ENCODE results near the gene C14orf119. TPM values are rescaled to one million over a fixed set of nuclear protein-coding genes. Genes with fewer than 3 reads are reported as not detected.

The C14orf119 gene
- total and polyA plus RNA-seq, 12 donors: 23.9 to 206 (median 51.8) TPM

DNA sequence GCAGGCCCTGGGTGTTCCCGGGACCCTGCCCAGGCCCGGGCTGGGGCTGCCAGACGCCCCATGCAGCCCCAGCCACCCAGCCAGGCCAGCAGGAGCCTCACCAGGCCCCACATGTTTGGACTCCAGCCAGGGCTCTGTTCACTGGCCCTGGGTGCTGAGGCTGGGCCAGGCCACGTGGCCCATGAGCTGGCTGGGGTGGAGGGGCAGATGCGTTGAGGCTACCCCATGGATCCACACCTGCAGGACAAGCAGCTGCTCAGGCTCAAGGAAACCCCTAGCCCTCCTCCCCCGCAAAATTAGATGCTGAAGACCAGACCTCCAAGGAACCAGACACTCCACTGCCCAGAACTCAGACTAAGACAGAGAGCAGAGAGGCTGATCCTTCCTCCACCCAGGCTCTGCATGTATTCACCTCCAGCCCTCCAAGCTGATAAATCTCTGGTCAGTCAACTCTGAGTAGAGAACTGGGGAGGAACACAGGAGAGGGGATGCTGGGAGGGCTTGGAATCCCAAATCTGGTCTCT, 39.6 kb upstream of the C14orf119 start:
- Histone ChIP-seq H3K4me3 (no peak overlapping the region), H3K9me3 (replicated peaks in 1 of 3) (no peaks in the 10 kb centered on the region), H3K36me3 (replicated peaks in 1 of 2) (peaks cover 0 to 22% of the 10 kb centered on the region in 2 donors), H3K27ac (no peak overlapping the region), H3K4me1 (replicated peaks in 1 of 2) (peaks cover 8 to 14% of the 10 kb centered on the region in 2 donors), H3K27me3 (no peaks in the 10 kb centered on the region)
- 67 to 88% (median 74%) methylated on average over 1 to 6 of the region's 6 CpGs for WGBS, 4 donors
- intact Hi-C loops (cut with DNase I): loop anchor here (5.0 kb wide), 1 partner anchor 68 kb away; no protein-coding TSS in a partner anchor
- no peak for TF ChIP-seq POLR2A (IDR thresholded peaks at IDR 0.05)
- peak in 6 of 7 donors; percentile 44 to 63 (median 59) for DNase-seq

DNA sequence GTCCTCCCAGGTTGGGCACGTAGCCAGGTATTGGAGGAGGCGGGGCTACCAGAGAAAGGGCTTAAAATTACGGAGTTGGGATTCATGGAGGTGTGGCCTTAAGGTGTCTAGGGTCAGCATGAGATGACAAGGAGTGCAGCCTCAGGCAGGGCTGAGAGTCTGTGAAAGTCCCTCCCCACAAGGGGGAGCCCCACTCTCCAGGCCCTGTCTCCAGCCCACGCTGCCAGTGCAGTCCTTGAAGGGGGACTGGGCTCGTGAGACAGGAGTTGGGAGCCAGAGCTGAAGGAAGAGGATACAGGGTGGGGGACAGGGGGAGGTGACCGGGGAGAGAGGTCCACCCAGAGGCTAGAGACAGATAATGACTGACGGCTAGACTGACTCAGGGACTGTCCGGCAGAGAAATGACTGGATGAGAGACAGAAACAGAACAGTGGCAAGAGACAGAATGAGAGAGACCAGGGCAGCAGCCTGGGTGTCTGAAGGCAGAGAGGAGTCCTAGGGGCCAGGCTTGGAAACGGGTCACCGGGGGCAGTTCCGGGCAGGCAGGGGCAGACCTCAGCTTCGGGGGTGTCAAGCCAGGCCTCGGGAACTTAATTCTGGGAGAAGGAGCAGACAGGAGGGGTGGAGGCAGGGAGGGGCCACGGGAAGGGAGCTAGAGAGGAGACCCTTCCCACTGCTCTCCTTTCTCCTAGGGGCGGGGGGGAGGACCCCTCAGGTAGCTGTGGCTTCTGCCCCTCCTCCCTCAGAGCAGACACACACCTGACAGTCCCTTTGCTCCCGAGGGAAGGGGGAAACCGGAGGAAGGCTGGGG, 39.0 kb upstream of the C14orf119 start:
- Histone ChIP-seq H3K27ac (peak overlapping the region in 1 of 5 donors; percentile 14), H3K4me1 (replicated peaks in 1 of 2) (peaks cover 9 to 14% of the 10 kb centered on the region in 2 donors), H3K36me3 (replicated peaks in 1 of 2) (peaks cover 0 to 29% of the 10 kb centered on the region in 2 donors), H3K27me3 (no peaks in the 10 kb centered on the region), H3K4me3 (peak overlapping the region in 1 of 4 donors; percentile 90), H3K9me3 (replicated peaks in 1 of 3) (no peaks in the 10 kb centered on the region)
- WGBS, 4 donors: 6 to 8% (median 7%) methylated on average over 16 to 17 of the region's 17 CpGs
- peak; percentile 55 to 79 (median 71) for DNase-seq
- intact Hi-C loops (cut with DNase I): loop anchor here (5.0 kb wide), 1 partner anchor 69 kb away; no protein-coding TSS in a partner anchor
- TF ChIP-seq, protein P1, sequence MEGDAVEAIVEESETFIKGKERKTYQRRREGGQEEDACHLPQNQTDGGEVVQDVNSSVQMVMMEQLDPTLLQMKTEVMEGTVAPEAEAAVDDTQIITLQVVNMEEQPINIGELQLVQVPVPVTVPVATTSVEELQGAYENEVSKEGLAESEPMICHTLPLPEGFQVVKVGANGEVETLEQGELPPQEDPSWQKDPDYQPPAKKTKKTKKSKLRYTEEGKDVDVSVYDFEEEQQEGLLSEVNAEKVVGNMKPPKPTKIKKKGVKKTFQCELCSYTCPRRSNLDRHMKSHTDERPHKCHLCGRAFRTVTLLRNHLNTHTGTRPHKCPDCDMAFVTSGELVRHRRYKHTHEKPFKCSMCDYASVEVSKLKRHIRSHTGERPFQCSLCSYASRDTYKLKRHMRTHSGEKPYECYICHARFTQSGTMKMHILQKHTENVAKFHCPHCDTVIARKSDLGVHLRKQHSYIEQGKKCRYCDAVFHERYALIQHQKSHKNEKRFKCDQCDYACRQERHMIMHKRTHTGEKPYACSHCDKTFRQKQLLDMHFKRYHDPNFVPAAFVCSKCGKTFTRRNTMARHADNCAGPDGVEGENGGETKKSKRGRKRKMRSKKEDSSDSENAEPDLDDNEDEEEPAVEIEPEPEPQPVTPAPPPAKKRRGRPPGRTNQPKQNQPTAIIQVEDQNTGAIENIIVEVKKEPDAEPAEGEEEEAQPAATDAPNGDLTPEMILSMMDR (IDR thresholded peaks at IDR 0.05): peak; percentile 46 to 60 (median 58)
- TF ChIP-seq POLR2A (IDR thresholded peaks at IDR 0.05): no peak

DNA sequence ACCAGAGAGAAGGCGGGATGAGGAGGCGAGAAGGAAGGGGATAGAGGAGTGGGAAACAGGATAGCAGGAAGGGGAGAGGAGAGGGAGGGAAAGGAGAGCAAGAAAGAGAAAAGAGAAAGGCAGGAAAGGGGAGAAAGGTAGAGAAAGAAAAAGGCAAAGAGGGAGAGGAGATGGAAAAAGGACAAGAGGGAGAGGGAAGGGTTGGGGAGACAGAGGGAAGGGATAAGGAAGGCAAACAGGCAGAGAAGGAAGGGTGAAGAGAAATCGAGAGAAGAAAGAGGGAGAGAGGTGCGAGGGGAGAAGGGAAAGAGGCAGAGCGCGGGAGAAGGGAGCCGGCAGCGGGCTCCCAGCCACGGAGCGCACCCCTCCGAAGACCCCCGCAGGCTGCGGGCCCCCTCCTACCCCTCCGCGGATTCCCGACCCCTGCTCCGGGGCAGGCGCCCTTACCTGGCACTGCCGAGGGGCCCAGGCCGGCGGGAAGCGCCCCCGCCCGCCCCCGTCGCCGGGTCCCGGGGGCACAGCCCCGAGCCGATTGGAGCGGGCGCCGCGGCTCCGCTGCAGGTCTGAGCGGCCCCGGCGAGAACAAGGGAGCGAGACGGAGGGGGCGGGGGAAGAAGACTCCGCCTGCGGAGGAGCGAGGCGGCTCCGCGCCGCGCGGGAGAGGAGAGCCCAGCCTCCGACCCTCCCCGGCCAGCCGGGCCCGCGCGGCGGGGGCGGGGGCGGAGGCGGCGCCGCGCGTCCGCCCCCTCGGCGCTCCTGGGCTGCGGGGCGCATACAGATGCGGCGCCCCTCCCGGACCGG, 38.1 kb upstream of the C14orf119 start, which contains the start of gene CDH24:
Gene CDH24, minus strand, starts transcription at position 565 of the 801 bp plus-strand sequence. CDS start 1,787 bp downstream, outside the sequence.
- Histone ChIP-seq H3K27ac (peak within 1 kb of the TSS in 3 of 5 donors; percentile 57 to 77 (median 73)), H3K4me1 (replicated peaks in 1 of 2) (peaks cover 12 to 20% of the 10 kb centered on the region in 2 donors), H3K4me3 (peak within 1 kb of the TSS in 2 of 4 donors; percentile 54 to 90), H3K27me3 (no peaks in the 10 kb centered on the region), H3K9me3 (replicated peaks in 1 of 3) (no peaks in the 10 kb centered on the region), H3K36me3 (replicated peaks in 1 of 2) (peaks cover 0 to 36% of the 10 kb centered on the region in 2 donors)
- intact Hi-C loops (cut with DNase I): loop anchor here (5.0 kb wide), 1 partner anchor 70 kb away; no protein-coding TSS in a partner anchor
- WGBS, 4 donors: 2 to 8% (median 3%) methylated on average over 18 to 71 of the region's 73 CpGs
- peak; percentile 60 to 80 (median 77) for DNase-seq
- TF ChIP-seq, protein P1 (IDR thresholded peaks at IDR 0.05): peak in 1 of 6 experiments; percentile 1
- peak in 1 of 2 donors; percentile 49 for TF ChIP-seq POLR2A (IDR thresholded peaks at IDR 0.05)

DNA sequence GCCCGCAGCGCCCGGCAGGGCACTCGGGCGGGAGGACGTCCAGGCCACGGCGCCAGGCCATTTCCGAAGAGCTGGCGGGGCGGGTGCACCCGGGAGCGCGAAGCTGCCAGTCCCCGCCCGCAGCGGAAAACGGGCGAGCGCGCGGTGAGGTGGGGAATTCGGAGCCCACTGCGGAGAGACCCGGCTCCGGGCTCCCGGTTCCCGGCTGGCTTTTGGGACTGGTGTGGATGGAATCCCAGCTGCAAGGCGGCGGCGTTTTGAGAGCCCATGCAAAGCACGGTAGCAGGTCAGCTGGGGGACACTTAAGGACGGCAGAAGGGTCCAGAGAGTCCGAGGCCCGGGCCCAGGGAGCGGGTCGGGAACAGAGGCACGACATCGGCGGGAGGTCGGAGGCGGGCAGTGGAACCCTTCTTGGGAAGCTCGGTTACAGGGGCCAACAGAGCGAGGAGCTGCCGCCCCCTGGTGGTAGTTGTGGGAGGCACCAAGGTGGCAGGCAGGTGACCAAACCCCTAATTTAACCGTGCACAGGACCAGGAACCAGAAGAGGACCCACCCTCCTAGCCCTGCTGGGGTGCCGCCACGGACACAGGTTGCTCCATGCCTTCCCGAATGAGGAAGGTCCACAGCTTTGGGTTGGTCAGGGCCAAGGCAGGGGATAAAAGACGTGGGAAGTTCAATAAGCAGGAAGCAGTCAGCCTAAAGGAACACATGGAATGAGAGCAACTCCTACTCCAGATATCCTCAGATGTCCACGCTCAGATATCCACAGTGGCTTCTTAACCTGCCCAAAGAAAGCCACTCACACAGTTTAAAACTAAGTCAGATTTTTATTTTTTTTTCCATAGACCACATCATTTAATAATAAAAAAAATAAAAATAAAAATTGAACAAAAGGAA, 37.3 kb upstream of the C14orf119 start:
- peak; percentile 81 to 94 (median 90) for DNase-seq
- H3K36me3 ChIP-seq (replicated peaks in 1 of 2): peaks cover 0 to 44% of the 10 kb centered on the region in 2 donors
- H3K4me3 ChIP-seq: peak overlapping the region in 2 of 4 donors; percentile 54 to 90
- no peaks in the 10 kb centered on the region for H3K9me3 ChIP-seq (replicated peaks in 1 of 3)
- peak overlapping the region in 3 of 5 donors; percentile 57 to 77 (median 73) for H3K27ac ChIP-seq
- intact Hi-C loops (cut with DNase I): loop anchor here (5.0 kb wide), 1 partner anchor 71 kb away; no protein-coding TSS in a partner anchor
- no peaks in the 10 kb centered on the region for H3K27me3 ChIP-seq
- TF ChIP-seq POLR2A (IDR thresholded peaks at IDR 0.05): no peak
- TF ChIP-seq, protein P1 (IDR thresholded peaks at IDR 0.05): peak; percentile 93 to 97 (median 96)
- peaks cover 12 to 26% of the 10 kb centered on the region in 2 donors for H3K4me1 ChIP-seq (replicated peaks in 1 of 2)
- WGBS, 4 donors: 0 to 3% (median 1%) methylated on average over 6 to 51 of the region's 51 CpGs

All from adrenal gland (tissue), 12 donors.